Activated T-helper 17 cell treated with anti-CD3 and anti-CD28 coated beads, Interleukin-2, amount 50 U/mL, for 72 hours (primary cell): ENCODE measurements around the gene ESRP2. TPM values are rescaled to one million over a fixed set of nuclear protein-coding genes. Genes with fewer than 3 reads are reported as not detected.

ENCODE experiments used
- ATAC-seq: fragments of 150-1000 bp; cut with Tn5 transposase; replicated peaks from 2 replicates; pipeline ENCODE4 v1.10.0; 2021; ENCODE audit warnings: mild to moderate bottlenecking, moderate library complexity
- H3K27ac Mint-ChIP-seq: one replicate; pipeline ENCODE4 v1.8.0; 2022; ENCODE audit warnings: mixed read lengths
- H3K27me3 Mint-ChIP-seq: one replicate; pipeline ENCODE4 v1.8.0; 2022; ENCODE audit warnings: mixed read lengths
- H3K36me3 Mint-ChIP-seq: one replicate; pipeline ENCODE4 v1.8.0; 2022; ENCODE audit warnings: low read depth, mild to moderate bottlenecking, mixed read lengths
- H3K4me1 Mint-ChIP-seq: one replicate; pipeline ENCODE4 v1.8.0; 2022; ENCODE audit warnings: mixed read lengths
- H3K4me3 Mint-ChIP-seq: one replicate; pipeline ENCODE4 v1.8.0; 2022; ENCODE audit warnings: mild to moderate bottlenecking, mixed read lengths
- H3K9me3 Mint-ChIP-seq: one replicate; pipeline ENCODE4 v1.8.0; 2022; ENCODE audit warnings: mixed read lengths
- total RNA-seq, 2 donors: library from RNA; stranded (reverse); gene quantifications; one replicate each; pipeline ENCODE4 v1.2.3, GENCODE V29; 2022

ESRP2 gene
- total RNA-seq, 2 donors from 2014 or later = 0.13 to 0.15 TPM

DNA sequence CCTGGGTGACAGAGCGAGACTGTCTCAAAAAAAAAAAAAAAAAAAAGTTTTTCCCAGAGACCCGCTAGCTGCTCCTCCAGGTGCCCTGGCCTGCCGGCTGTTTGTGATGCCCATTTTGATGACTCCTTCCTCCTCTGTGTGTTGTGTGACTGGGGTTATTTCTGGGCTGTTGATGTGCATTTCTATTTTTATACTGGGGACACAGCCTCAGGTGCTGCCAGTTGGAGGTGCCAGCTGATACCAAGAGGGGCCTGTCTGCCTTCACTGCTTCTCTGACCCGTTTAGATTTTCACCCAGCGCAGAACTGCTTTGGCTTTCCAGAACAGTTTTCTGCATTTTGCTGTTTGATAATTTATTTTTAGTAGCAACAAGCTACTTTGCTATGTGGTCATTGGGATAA lies 15.9 kb upstream of the ESRP2 start:
- H3K4me3 Mint-ChIP-seq = no peak overlapping the region
- no peaks in the 10 kb centered on the region for H3K4me1 Mint-ChIP-seq
- H3K27ac Mint-ChIP-seq = peak overlapping the region; percentile 35
- no peaks in the 10 kb centered on the region for H3K27me3 Mint-ChIP-seq
- H3K9me3 Mint-ChIP-seq = no peaks in the 10 kb centered on the region
- peaks cover 55% of the 10 kb centered on the region for H3K36me3 Mint-ChIP-seq
- ATAC-seq = no peak

DNA sequence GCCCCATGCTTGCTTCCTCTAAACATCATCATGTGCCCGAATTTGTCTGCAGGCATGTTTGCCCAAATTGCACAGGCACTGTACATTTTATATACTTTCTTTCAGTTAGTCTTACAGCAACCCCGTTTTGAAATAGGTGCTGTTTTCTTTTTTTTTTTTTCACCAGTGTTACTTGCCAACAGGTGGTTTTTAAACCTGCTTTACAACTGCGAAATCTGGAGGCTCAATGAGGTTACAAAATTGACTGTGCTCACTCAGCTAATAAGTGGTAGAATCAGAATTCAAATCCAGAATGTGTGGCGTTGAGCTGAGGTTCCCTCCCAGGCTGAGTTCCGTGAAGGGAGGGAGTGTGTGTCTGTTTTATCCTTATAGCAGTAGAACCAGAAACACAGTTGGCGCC lies 15.0 kb upstream of the ESRP2 start:
- H3K27ac Mint-ChIP-seq = no peak overlapping the region
- H3K4me3 Mint-ChIP-seq = no peak overlapping the region
- H3K27me3 Mint-ChIP-seq = no peaks in the 10 kb centered on the region
- peaks cover 6% of the 10 kb centered on the region for H3K4me1 Mint-ChIP-seq
- no peak for ATAC-seq
- no peaks in the 10 kb centered on the region for H3K9me3 Mint-ChIP-seq
- peaks cover 55% of the 10 kb centered on the region for H3K36me3 Mint-ChIP-seq

DNA sequence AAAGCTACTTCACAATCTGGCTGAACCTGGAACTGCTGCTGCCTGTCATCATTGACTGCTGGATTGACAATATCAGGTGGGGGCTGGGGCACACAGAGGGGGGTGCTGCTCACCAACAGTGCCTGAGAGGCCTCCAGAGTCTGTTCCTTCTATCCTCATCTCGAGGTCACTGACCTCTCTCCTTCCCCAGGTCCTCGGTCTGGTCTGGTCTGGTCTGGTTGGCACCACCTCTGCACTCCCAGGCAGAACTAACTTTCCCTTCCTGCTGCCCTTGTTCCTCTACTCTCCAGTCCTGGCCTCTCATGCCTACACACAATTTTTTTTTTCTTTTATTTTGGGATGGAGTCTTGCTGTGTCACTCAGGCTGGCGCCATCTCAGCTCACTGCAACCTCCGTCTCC lies 13.4 kb upstream of the ESRP2 start:
- peaks cover 11% of the 10 kb centered on the region for H3K4me1 Mint-ChIP-seq
- no peak overlapping the region for H3K4me3 Mint-ChIP-seq
- ATAC-seq = no peak
- H3K27me3 Mint-ChIP-seq = no peaks in the 10 kb centered on the region
- peaks cover 45% of the 10 kb centered on the region for H3K36me3 Mint-ChIP-seq
- no peaks in the 10 kb centered on the region for H3K9me3 Mint-ChIP-seq
- no peak overlapping the region for H3K27ac Mint-ChIP-seq

- Mint-ChIP-seq H3K27ac (no peak overlapping the region), H3K9me3 (no peaks in the 10 kb centered on the region)
Observed at GRCh38 chr16:68247932-68248331, 12.0 kb upstream of the ESRP2 start.

GRCh38 chr16:68247400-68247799 lies 11.5 kb upstream of the ESRP2 start:
- peaks cover 11% of the 10 kb centered on the region for H3K4me1 Mint-ChIP-seq
- no peak overlapping the region for H3K4me3 Mint-ChIP-seq
- H3K9me3 Mint-ChIP-seq = no peaks in the 10 kb centered on the region
- ATAC-seq = no peak
- peaks cover 33% of the 10 kb centered on the region for H3K36me3 Mint-ChIP-seq
- H3K27ac Mint-ChIP-seq = no peak overlapping the region
- H3K27me3 Mint-ChIP-seq = no peaks in the 10 kb centered on the region

More at GRCh38 chr16:68247932-68248331, 12.0 kb upstream of the ESRP2 start:
- Mint-ChIP-seq H3K4me1 (peaks cover 11% of the 10 kb centered on the region), H3K27me3 (no peaks in the 10 kb centered on the region), H3K4me3 (no peak overlapping the region), H3K36me3 (peaks cover 38% of the 10 kb centered on the region)
- no peak for ATAC-seq

DNA sequence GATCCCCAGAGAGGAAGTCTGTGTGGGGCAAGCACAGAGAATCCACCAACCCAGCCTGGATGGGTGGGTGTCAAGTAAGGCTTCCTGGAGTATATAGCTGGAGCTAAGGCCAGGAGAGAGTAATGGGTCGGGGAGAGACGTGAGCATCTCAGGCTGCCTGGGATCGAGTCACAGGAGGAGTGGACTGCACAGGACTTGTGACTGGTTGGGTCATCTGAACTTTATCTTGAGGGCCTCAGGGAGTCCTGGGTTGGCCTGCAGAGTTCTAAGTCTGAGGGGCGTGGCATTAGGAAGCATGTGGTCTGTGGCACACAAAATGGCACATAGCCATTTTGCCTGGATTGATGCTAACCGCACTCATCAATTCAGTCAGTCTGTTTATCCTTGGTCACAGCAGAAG lies 10.7 kb upstream of the ESRP2 start:
- peak overlapping the region; percentile 99 for H3K4me3 Mint-ChIP-seq
- H3K9me3 Mint-ChIP-seq = no peaks in the 10 kb centered on the region
- ATAC-seq = no peak
- H3K27ac Mint-ChIP-seq = peak overlapping the region; percentile 75
- H3K36me3 Mint-ChIP-seq = peaks cover 26% of the 10 kb centered on the region
- H3K4me1 Mint-ChIP-seq = peaks cover 11% of the 10 kb centered on the region
- no peaks in the 10 kb centered on the region for H3K27me3 Mint-ChIP-seq

DNA sequence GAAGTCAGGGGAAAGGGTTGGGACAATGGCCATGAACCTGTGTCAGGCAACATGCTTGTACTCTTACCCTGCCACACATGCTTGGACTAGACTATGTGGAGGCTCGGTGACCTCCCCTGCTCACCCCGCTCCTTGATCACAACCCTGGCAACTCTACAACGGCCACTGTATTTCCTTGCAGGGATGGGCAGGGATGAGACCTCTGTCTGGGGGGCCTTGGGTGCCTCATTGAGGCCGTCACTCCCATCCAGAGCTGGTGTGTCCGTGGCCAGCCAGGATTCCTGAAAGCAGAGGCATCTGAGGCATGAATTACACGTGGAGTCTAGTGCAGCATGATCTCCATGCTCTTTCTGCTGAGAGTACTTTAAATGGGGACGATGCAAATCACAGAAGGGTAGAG lies 10.2 kb upstream of the ESRP2 start:
- H3K36me3 Mint-ChIP-seq = peaks cover 20% of the 10 kb centered on the region
- no peaks in the 10 kb centered on the region for H3K9me3 Mint-ChIP-seq
- peak overlapping the region; percentile 75 for H3K27ac Mint-ChIP-seq
- no peak for ATAC-seq
- peaks cover 11% of the 10 kb centered on the region for H3K4me1 Mint-ChIP-seq
- no peaks in the 10 kb centered on the region for H3K27me3 Mint-ChIP-seq
- peak overlapping the region; percentile 99 for H3K4me3 Mint-ChIP-seq

- peaks cover 13% of the 10 kb centered on the region for H3K36me3 Mint-ChIP-seq
- peak within 1 kb of the TSS; percentile 99 for H3K4me3 Mint-ChIP-seq
- peak within 1 kb of the TSS; percentile 96 for H3K27ac Mint-ChIP-seq
- no peaks in the 10 kb centered on the region for H3K9me3 Mint-ChIP-seq
- peaks cover 11% of the 10 kb centered on the region for H3K4me1 Mint-ChIP-seq
- H3K27me3 Mint-ChIP-seq = no peaks in the 10 kb centered on the region
- peak; percentile 97 for ATAC-seq
Observed at GRCh38 chr16:68244903-68245853, 9.3 kb upstream of the ESRP2 start, which contains the start of gene PLA2G15. Gene PLA2G15 (plus strand): TSS chr16:68245373. CDS start chr16:68245427, 54 bp downstream.

GRCh38 chr16:68244481-68244902 lies 8.6 kb upstream of the ESRP2 start:
- H3K36me3 Mint-ChIP-seq = peaks cover 6% of the 10 kb centered on the region
- H3K4me3 Mint-ChIP-seq = peak overlapping the region; percentile 99
- H3K9me3 Mint-ChIP-seq = no peaks in the 10 kb centered on the region
- peaks cover 11% of the 10 kb centered on the region for H3K4me1 Mint-ChIP-seq
- no peak for ATAC-seq
- H3K27me3 Mint-ChIP-seq = no peaks in the 10 kb centered on the region
- H3K27ac Mint-ChIP-seq = peak overlapping the region; percentile 96

DNA sequence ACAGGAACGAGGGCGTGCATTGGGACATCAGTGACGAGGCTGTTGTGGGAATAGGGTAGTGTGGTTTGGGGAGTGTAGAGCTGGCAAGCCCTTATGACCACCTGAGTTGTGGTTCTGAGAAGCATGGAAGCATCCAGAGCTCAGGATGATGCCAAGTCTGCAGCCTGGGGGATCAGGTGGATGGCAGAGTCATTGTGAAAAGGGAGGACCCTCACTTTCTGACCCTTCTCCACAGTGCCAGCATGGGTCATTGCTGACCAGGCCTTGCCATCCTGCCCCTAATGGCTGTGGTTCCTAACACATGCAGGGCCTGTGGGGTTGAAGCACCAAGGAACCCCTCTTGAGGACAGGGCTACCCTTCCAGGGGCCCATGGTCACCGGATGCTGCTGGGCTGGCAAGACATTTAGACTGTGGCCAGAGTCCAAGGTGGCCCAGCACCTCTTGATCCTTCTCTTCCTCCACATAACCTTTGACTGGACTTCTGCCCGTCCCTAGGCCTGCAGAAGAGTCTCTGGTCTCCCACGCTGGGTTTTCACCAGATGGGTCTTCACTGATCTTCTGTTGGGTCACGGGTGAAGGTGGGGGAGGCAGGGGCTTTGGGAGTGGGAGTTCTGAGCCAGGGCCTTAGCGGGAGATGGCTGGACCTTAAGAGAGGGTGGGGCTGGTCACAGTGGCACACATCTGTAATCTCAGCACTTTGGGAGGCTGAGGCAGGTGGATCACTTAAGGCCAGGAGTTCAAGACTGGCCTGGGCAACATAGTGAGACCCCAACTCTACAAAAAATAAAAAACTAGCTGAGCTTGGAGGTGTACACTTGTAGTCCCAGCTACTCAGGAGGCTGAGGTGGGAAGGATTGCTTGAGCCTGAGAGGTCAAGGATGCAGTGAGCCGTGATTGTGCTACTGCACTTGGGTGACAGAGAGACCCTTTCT lies 7.3 kb upstream of the ESRP2 start:
- Mint-ChIP-seq H3K36me3 (no peaks in the 10 kb centered on the region), H3K4me3 (peak overlapping the region; percentile 99), H3K27ac (no peak overlapping the region), H3K27me3 (no peaks in the 10 kb centered on the region), H3K4me1 (peaks cover 11% of the 10 kb centered on the region), H3K9me3 (no peaks in the 10 kb centered on the region)
- ATAC-seq = no peak

GRCh38 chr16:68242085-68242484 lies 6.2 kb upstream of the ESRP2 start:
- Mint-ChIP-seq H3K27me3 (no peaks in the 10 kb centered on the region), H3K36me3 (no peaks in the 10 kb centered on the region), H3K9me3 (no peaks in the 10 kb centered on the region), H3K27ac (no peak overlapping the region), H3K4me3 (no peak overlapping the region), H3K4me1 (peaks cover 11% of the 10 kb centered on the region)
- ATAC-seq = no peak

DNA sequence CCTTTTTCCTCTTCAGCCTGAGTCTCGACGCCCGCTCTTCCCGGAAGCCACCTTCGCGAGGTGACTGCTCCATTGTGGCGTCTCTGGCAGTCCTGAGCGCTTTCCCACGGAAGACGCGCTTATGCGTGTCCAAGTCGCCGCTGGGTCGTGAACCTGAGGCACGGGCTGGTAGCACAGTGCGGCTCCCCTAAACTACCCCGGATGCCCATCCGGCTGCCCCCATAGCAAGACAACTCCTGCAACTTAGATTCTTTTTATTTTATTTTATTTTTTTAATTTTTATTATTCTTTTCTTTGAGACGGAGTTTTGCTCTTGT lies 2.1 kb upstream of the ESRP2 start:
- ATAC-seq = peak; percentile 46
- H3K4me1 Mint-ChIP-seq = peaks cover 8% of the 10 kb centered on the region

GRCh38 chr16:68237243-68238028 lies 1.5 kb upstream of the ESRP2 start:
- Mint-ChIP-seq H3K4me3 (peak overlapping the region; percentile 98), H3K36me3 (peaks cover 4% of the 10 kb centered on the region), H3K9me3 (no peaks in the 10 kb centered on the region), H3K27me3 (no peaks in the 10 kb centered on the region), H3K4me1 (peaks cover 8% of the 10 kb centered on the region), H3K27ac (peak overlapping the region; percentile 94)
- ATAC-seq = peak; percentile 87

More for the DNA sequence above, 2.1 kb upstream of the ESRP2 start:
- Mint-ChIP-seq H3K27ac (peak overlapping the region; percentile 94), H3K36me3 (peaks cover 4% of the 10 kb centered on the region), H3K27me3 (no peaks in the 10 kb centered on the region), H3K9me3 (no peaks in the 10 kb centered on the region), H3K4me3 (peak overlapping the region; percentile 98)

- H3K27ac Mint-ChIP-seq = peak overlapping the region; percentile 70
- H3K9me3 Mint-ChIP-seq = no peaks in the 10 kb centered on the region
- no peaks in the 10 kb centered on the region for H3K27me3 Mint-ChIP-seq
- H3K36me3 Mint-ChIP-seq = peaks cover 4% of the 10 kb centered on the region
- H3K4me3 Mint-ChIP-seq = peak overlapping the region; percentile 98
- no peak for ATAC-seq
- H3K4me1 Mint-ChIP-seq = peaks cover 8% of the 10 kb centered on the region
Observed at GRCh38 chr16:68236826-68237242, 907 bp upstream of the ESRP2 start.
